GM23248 (cell line): ENCODE results near the gene MAB21L3. TPM values are rescaled to one million over a fixed set of nuclear protein-coding genes. Genes with fewer than 3 reads are reported as not detected.

Source experiments
- DNase-seq: peaks from one replicate; pipeline ENCODE4 v3.0.0-alpha.2; 2015
- H2AFZ ChIP-seq: fragments of 200-600 bp; sonication (generic); 2 replicates; pipeline ENCODE4 v1.6.1; 2016; ENCODE audit warnings: antibody characterized with exemption
- H3F3A ChIP-seq: fragments of 200-600 bp; sonication (generic); 2 replicates; pipeline ENCODE4 v1.6.1; 2016; ENCODE audit warnings: mild to moderate bottlenecking, antibody characterized with exemption, mixed run types; ENCODE audit not compliant: insufficient read depth
- H3K27ac ChIP-seq: fragments of 200-600 bp; sonication (generic); 2 replicates; pipeline ENCODE4 v1.5.1; 2016; ENCODE audit warnings: mild to moderate bottlenecking
- H3K27me3 ChIP-seq: fragments of 200-600 bp; sonication (generic); replicated peaks from 2 replicates; pipeline ENCODE4 v1.6.1; 2016; ENCODE audit warnings: mild to moderate bottlenecking; ENCODE audit not compliant: insufficient read depth
- H3K36me3 ChIP-seq: fragments of 200-600 bp; sonication (generic); 2 replicates; pipeline ENCODE4 v1.6.1; 2016; ENCODE audit warnings: low read depth, mild to moderate bottlenecking
- H3K4me1 ChIP-seq: fragments of 200-600 bp; sonication (generic); 2 replicates; pipeline ENCODE4 v1.6.1; 2016; ENCODE audit warnings: mild to moderate bottlenecking; ENCODE audit not compliant: insufficient read depth
- H3K4me2 ChIP-seq: fragments of 200-600 bp; sonication (generic); one replicate; pipeline ENCODE4 v1.6.1; 2016; ENCODE audit warnings: mild to moderate bottlenecking; ENCODE audit not compliant: unreplicated experiment
- H3K4me3 ChIP-seq: fragments of 200-600 bp; sonication (generic); 2 replicates; pipeline ENCODE4 v1.5.1; 2016; ENCODE audit warnings: mild to moderate bottlenecking
- H3K79me2 ChIP-seq: fragments of 200-600 bp; sonication (generic); 2 replicates; pipeline ENCODE4 v1.6.1; 2016; ENCODE audit warnings: mild to moderate bottlenecking; ENCODE audit not compliant: insufficient read depth
- H3K9ac ChIP-seq: fragments of 200-600 bp; sonication (generic); 2 replicates; pipeline ENCODE4 v1.6.1; 2016; ENCODE audit warnings: mild to moderate bottlenecking
- H3K9me2 ChIP-seq: fragments of 200-600 bp; sonication (generic); 2 replicates; pipeline ENCODE4 v1.6.1; 2016; ENCODE audit warnings: mixed run types, mild to moderate bottlenecking, moderate library complexity; ENCODE audit not compliant: insufficient read depth
- H3K9me3 ChIP-seq: fragments of 200-600 bp; sonication (generic); one replicate; pipeline ENCODE4 v1.6.1; 2017; ENCODE audit warnings: low read depth
- H4K20me1 ChIP-seq: fragments of 200-600 bp; sonication (generic); 2 replicates; pipeline ENCODE4 v1.6.0; 2016; ENCODE audit not compliant: insufficient read depth
- EZH2 ChIP-seq: fragments of 200-600 bp; sonication (generic); IDR thresholded peaks from 2 replicates; pipeline ENCODE4 v1.6.1; 2018; ENCODE audit warnings: antibody characterized with exemption, mild to moderate bottlenecking; ENCODE audit not compliant: insufficient read depth, poor library complexity, severe bottlenecking
- EZH2phosphoT487 ChIP-seq: fragments of 200-600 bp; sonication (generic); IDR thresholded peaks from 2 replicates; pipeline ENCODE4 v1.6.1; 2018; ENCODE audit warnings: antibody characterized with exemption, moderate library complexity, mild to moderate bottlenecking, low read depth; ENCODE audit not compliant: insufficient read depth
- WGBS, 2 experiments: methylation state at CpG; one replicate each; pipeline ENCODE4 v1.1.6; 2015 to 2017; ENCODE audit warnings: low lambda C conversion rate in 2 of 2, low coverage in 1 of 2; ENCODE audit errors: missing lambda C conversion rate in 2 of 2; 5-methylcytosine and 5-hydroxymethylcytosine counted together
- in situ Hi-C: fragments of 300-500 bp; cut with MboI; formaldehyde crosslinking; loops from 2 replicates; pipeline ENCODE4 v1.15.0; 2020
- polyA plus RNA-seq: library from polyadenylated mRNA; unstranded; fragments of >200 nt; fragmentation: Nextera tagmentation; extraction: Ambion mirVana; gene quantifications from 2 replicates; pipeline ENCODE4 v1.2.1, GENCODE V29; 2016
- total RNA-seq: library from RNA; depleted of rRNA; stranded (reverse); fragments of >200 nt; shearing (Covaris generic); gene quantifications from 2 replicates; pipeline ENCODE4 v1.2.3, GENCODE V29; 2014

Gene MAB21L3
- total and polyA plus RNA-seq, 2 experiments from 2014 or later, result 0.08 to 2.7 TPM

- Histone ChIP-seq H3K27ac (no peak overlapping the region), H3K4me1 (peaks cover 7% of the 10 kb centered on the region), H3K9me3 (no peaks in the 10 kb centered on the region), H2AFZ (no peak overlapping the region), H4K20me1 (no peaks in the 10 kb centered on the region), H3K9ac (no peak overlapping the region), H3F3A (peaks cover 6% of the 10 kb centered on the region), H3K79me2 (no peaks in the 10 kb centered on the region), H3K36me3 (no peaks in the 10 kb centered on the region), H3K4me2 (no peak overlapping the region), H3K9me2 (no peaks in the 10 kb centered on the region), H3K27me3 (0 out of 2 replicates have a peak, but pooled peaks cover 5% of the 10 kb centered on the region), H3K4me3 (no peak overlapping the region)
- in situ Hi-C loops, result no loop called here
- TF ChIP-seq EZH2 (no peak), EZH2phosphoT487 (no peak)
- 85 to 90% methylated on average over 7 of the region's 7 CpGs for WGBS, 2 experiments
- DNase-seq, result no peak
Measured at GRCh38 chr1:116127848-116128540, 16.8 kb downstream of the MAB21L3 start.

DNA sequence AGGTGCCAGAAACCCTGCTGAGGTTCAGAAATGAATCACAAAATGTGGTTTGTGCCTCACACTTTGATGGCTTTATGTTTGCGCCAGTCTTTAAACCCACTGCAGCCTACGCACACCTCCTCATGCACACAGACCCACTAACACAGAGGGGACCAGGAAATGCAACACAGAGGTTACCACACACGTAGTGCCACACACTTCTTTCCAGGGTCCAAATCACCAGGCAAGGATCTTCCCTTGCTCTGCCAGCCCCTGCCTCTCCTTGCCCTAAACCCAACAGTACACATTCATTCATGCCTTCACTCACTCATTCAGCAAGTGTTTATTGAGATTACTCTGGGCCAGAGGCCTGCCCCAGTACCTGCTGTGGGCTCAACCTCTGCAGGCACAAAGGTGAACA is 17.5 kb downstream of the MAB21L3 start:
- H3K27me3 ChIP-seq, result 0 out of 2 replicates have a peak, but pooled peaks cover 5% of the 10 kb centered on the region
- no peaks in the 10 kb centered on the region for H3K79me2 ChIP-seq
- no peaks in the 10 kb centered on the region for H3K36me3 ChIP-seq
- H4K20me1 ChIP-seq, result no peaks in the 10 kb centered on the region
- H3K9me2 ChIP-seq, result no peaks in the 10 kb centered on the region
- no peak for TF ChIP-seq EZH2phosphoT487
- TF ChIP-seq EZH2, result no peak
- no peak for DNase-seq
- in situ Hi-C loops, result no loop called here
- peaks cover under 1% of the 10 kb centered on the region; the same call in 1 of the 2 replicates for H3K4me1 ChIP-seq
- no peak overlapping the region for H3K4me2 ChIP-seq
- H3K27ac ChIP-seq, result no peak overlapping the region
- 92 to 96% methylated on average over 3 of the region's 3 CpGs for WGBS, 2 experiments
- no peak overlapping the region for H2AFZ ChIP-seq
- no peak overlapping the region for H3K9ac ChIP-seq
- H3K4me3 ChIP-seq, result no peak overlapping the region
- no peaks in the 10 kb centered on the region for H3K9me3 ChIP-seq
- H3F3A ChIP-seq, result no peaks in the 10 kb centered on the region

- no peaks in the 10 kb centered on the region for H3K4me1 ChIP-seq
- no peak for TF ChIP-seq EZH2
- no peak for TF ChIP-seq EZH2phosphoT487
- in situ Hi-C loops, result no loop called here
- H3F3A ChIP-seq, result no peaks in the 10 kb centered on the region
- H3K9me2 ChIP-seq, result no peaks in the 10 kb centered on the region
- no peaks in the 10 kb centered on the region for H3K79me2 ChIP-seq
- H3K27ac ChIP-seq, result no peak overlapping the region
- no peak overlapping the region for H3K9ac ChIP-seq
- H3K9me3 ChIP-seq, result no peaks in the 10 kb centered on the region
- H2AFZ ChIP-seq, result no peak overlapping the region
- H3K27me3 ChIP-seq, result 0 out of 2 replicates have a peak, but pooled peaks cover 5% of the 10 kb centered on the region
- WGBS, 2 experiments, result 79% methylated on average over 6 of the region's 6 CpGs
- H4K20me1 ChIP-seq, result no peaks in the 10 kb centered on the region
- DNase-seq, result no peak
- H3K4me3 ChIP-seq, result no peak overlapping the region
- no peak overlapping the region for H3K4me2 ChIP-seq
- no peaks in the 10 kb centered on the region for H3K36me3 ChIP-seq
Measured at GRCh38 chr1:116129537-116129936, 18.3 kb downstream of the MAB21L3 start.

DNA sequence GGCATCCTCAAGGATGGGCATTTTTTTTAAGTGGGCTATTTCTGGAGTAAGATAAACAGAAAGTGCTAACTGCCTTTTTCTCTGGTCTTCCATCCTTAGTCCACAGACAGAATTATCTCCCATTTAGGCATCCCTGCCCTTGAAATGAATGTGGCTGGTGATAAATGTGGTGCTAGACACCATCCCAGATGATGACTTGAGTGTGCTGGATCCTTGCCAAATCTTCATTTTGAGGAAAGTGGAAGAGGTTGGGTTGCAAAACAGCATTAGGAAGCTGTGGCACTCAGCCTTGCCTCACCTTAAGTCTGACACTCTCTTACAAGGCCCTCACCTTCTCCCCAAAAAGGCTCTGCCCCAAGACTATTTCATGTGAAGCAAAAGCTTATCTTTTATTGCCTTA is 19.2 kb downstream of the MAB21L3 start:
- Histone ChIP-seq H4K20me1 (no peaks in the 10 kb centered on the region), H3K27ac (no peak overlapping the region), H3K9me2 (no peaks in the 10 kb centered on the region), H3K9ac (no peak overlapping the region), H2AFZ (no peak overlapping the region), H3K4me2 (no peak overlapping the region), H3K27me3 (0 out of 2 replicates have a peak, but pooled peaks cover 5% of the 10 kb centered on the region), H3K36me3 (no peaks in the 10 kb centered on the region), H3K9me3 (no peaks in the 10 kb centered on the region), H3K4me1 (no peaks in the 10 kb centered on the region), H3K79me2 (no peaks in the 10 kb centered on the region), H3K4me3 (no peak overlapping the region), H3F3A (no peaks in the 10 kb centered on the region)
- TF ChIP-seq EZH2phosphoT487, result no peak
- no peak for TF ChIP-seq EZH2
- no peak for DNase-seq
- in situ Hi-C loops, result loop anchor here (10.0 kb wide), 1 partner anchor 354 kb away; no protein-coding TSS in a partner anchor
